Activated CD8-positive, alpha-beta memory T cell treated with anti-CD3 and anti-CD28 coated beads for 36 hours (primary cell): ENCODE measurements around the gene GUCD1. TPM values are rescaled to one million over a fixed set of nuclear protein-coding genes. Genes with fewer than 3 reads are reported as not detected.

ENCODE experiments used
- CTCF ChIA-PET: fragments of 350-600 bp; sonication (Branson Sonifier 250); formaldehyde crosslinking; loops from one replicate; lab custom pipeline; 2021; ENCODE audit warnings: antibody characterized with exemption; lab: Charles Lee
- POLR2A ChIA-PET: fragments of 350-600 bp; sonication (Branson Sonifier 250); formaldehyde crosslinking; loops from one replicate; lab custom pipeline; 2021; ENCODE audit warnings: antibody characterized with exemption; lab: Charles Lee
- total RNA-seq, 2 experiments: library from RNA; stranded (reverse); gene quantifications; one replicate each; pipeline ENCODE4 v1.2.3, GENCODE V29; 2021

Gene GUCD1
- total RNA-seq, 2 experiments from 2014 or later, result 116 to 119 TPM

GRCh38 chr22:24498824-24499223 lies 56.1 kb downstream of the GUCD1 start:
- POLR2A ChIA-PET, result no interaction called here
- CTCF ChIA-PET, result interaction anchor here (0.6 kb wide), 1 partner anchor 96 kb away, joined by 3 read pairs; no protein-coding TSS in a partner anchor

DNA sequence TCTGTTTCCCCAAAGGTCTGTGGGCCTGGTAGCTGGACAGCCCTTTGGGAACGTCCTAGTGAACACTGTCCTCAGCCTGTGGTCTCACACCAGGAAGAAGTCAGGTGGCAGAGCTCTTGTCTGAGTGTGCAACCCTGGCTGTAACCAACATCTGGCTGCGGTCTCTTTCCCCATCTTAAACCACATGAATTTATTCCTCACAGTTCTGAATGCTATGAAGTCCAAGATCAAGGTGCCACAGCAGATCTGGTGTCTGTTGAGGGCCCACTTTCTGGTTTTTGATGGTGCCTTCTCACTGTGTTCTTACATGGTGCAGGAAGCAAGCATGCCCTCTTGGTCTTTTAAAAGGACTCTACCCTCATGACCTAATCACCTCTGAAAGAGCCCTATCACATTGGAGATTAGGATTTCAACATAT lies 57.1 kb downstream of the GUCD1 start:
- POLR2A ChIA-PET, result no interaction called here

DNA sequence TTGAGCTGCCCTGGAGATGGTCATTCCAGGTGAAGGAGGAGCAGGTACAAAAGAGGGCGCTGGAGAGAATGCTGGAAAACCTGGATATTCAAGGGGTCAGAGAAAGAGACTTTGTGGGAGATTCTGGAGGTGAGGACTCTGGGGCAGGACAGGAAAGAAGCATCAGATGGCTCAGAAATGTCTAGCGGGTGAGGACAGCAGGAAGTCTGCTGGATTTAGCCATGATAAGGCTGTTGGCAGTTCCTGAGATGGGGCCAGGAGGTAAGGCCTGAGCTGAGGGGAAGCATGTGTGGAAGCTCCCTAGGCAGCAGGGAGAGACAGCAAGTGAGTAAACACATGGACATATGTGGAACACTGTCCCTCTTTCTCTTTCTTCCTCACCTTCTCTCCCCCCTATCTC lies 58.3 kb downstream of the GUCD1 start:
- CTCF ChIA-PET, result interaction anchor here (0.8 to 1.0 kb wide), 2 partner anchors 50 to 73 kb away, joined by 3 read pairs; no protein-coding TSS in a partner anchor
- POLR2A ChIA-PET, result no interaction called here

More for the DNA sequence above, 57.1 kb downstream of the GUCD1 start:
- CTCF ChIA-PET, result no interaction called here

- ChIA-PET POLR2A (no interaction called here), CTCF (interaction anchor here (1.0 kb wide), 1 partner anchor 49 kb away, joined by 3 read pairs; no protein-coding TSS in a partner anchor)
Observed at GRCh38 chr22:24496234-24496633, 58.7 kb downstream of the GUCD1 start.

- ChIA-PET POLR2A (interaction anchor here (0.6 kb wide), 1 partner anchor 9 kb away, joined by 6 read pairs; no protein-coding TSS in a partner anchor), CTCF (no interaction called here)
Observed at GRCh38 chr22:24495365-24495675, 59.6 kb downstream of the GUCD1 start.

- CTCF ChIA-PET, result interaction anchor here (1.1 kb wide), 1 partner anchor 60 kb away, joined by 4 read pairs; no protein-coding TSS in a partner anchor
- POLR2A ChIA-PET, result no interaction called here
Observed at GRCh38 chr22:24494528-24495364, 60.2 kb downstream of the GUCD1 start, which contains the start of gene UPB1. Gene UPB1, plus strand, starts transcription at chr22:24495332. Its CDS starts 72 bp downstream, at chr22:24495404.

DNA sequence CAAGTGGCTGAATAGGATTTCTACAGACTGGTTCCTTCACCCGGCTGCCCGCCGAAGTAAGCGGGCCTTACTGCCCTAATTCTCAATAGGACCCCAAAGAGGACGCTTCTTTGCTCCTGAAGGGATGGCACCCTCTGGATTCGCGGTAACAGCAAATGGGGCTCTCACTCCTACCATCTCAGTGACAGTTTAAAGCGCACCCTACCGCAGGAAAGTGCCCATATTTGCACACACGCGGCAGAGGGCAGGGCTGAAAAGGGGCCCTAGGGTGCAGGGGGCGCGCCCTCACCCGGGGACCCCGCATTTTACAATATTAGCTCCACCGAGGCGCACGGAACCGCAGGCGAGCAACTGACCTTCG lies 60.8 kb downstream of the GUCD1 start:
- ChIA-PET CTCF (interaction anchor here (1.1 kb wide), 1 partner anchor 59 kb away, joined by 4 read pairs; no protein-coding TSS in a partner anchor), POLR2A (no interaction called here)

DNA sequence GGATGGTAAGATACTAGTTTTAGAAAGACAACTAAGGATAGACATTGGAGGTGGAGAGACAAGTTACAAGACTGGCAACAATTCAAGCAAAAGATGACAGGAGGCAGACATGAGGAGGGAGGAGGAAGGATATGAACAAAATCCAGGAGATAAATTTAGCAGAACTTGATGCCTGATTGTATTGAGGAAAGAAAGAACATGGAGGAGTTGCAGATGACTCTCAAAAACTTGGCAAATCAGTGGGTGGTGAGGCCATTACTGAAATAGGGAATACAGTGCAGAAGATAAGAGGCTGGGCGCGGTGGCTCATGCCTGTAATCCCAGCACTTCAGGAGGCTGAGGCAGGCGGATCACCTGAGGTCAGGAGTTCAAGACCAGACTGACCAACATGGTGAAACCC lies 62.5 kb downstream of the GUCD1 start:
- CTCF ChIA-PET, result interaction anchor here (1.0 kb wide), 1 partner anchor 33 kb away, joined by 3 read pairs; no protein-coding TSS in a partner anchor

More for the DNA sequence above, 62.5 kb downstream of the GUCD1 start:
- POLR2A ChIA-PET, result no interaction called here

Other genes with a start within 250 kb of the GUCD1 start
- gene ADORA2A, start 127.5 kb downstream of the GUCD1 start, total RNA-seq, result 10 to 100 TPM; 39.8 to 41.7 TPM
- gene UPB1, start 59.8 kb downstream of the GUCD1 start, total RNA-seq, result not detected
- 100 to 1,000 TPM; 204 to 208 TPM for gene SNRPD3, start 861 bp upstream of the GUCD1 start, total RNA-seq
- gene LRRC75B, start 37.9 kb upstream of the GUCD1 start, total RNA-seq, result 1 to 10 TPM; 1.3 to 1.7 TPM
- 10 to 100 TPM; 40.5 to 42.0 TPM for gene GGT1, start 48.1 kb upstream of the GUCD1 start, total RNA-seq
- gene PIWIL3, start 219.6 kb upstream of the GUCD1 start, total RNA-seq, result not detected